Neuron (in vitro differentiated cells): Measurements from ENCODE around the gene ECHDC3.

Experiments used
- H2AFZ ChIP-seq: one replicate; pipeline ENCODE4 v1.6.1; 2013; ENCODE audit warnings: low read depth, mild to moderate bottlenecking, inconsistent platforms, low read length, moderate library complexity
- H3K27me3 ChIP-seq: one replicate; pipeline ENCODE4 v1.6.1; 2013; ENCODE audit warnings: low read length; ENCODE audit not compliant: insufficient read depth
- H3K36me3 ChIP-seq: one replicate; pipeline ENCODE4 v1.6.1; 2013; ENCODE audit warnings: low read length; ENCODE audit not compliant: insufficient read depth
- H3K4me1 ChIP-seq: one replicate; pipeline ENCODE4 v1.6.1; 2013; ENCODE audit warnings: low read length; ENCODE audit not compliant: insufficient read depth
- H3K4me3 ChIP-seq: 2 replicates; pipeline ENCODE4 v1.5.1; 2013; ENCODE audit warnings: mild to moderate bottlenecking, low read length, moderate library complexity
- H3K9me3 ChIP-seq: one replicate; pipeline ENCODE4 v1.6.1; 2013; ENCODE audit warnings: low read length

The ECHDC3 gene

GRCh38 chr10:11805792-11806191, 63.6 kb downstream of the ECHDC3 start:
- Histone ChIP-seq H3K9me3 (peaks cover 2% of the 10 kb centered on the region), H3K27me3 (no peaks in the 10 kb centered on the region), H3K4me1 (peaks cover 7% of the 10 kb centered on the region), H2AFZ (no peak overlapping the region), H3K4me3 (no peak overlapping the region), H3K36me3 (no peaks in the 10 kb centered on the region)

GRCh38 chr10:11806706-11807105, 64.5 kb downstream of the ECHDC3 start:
- Histone ChIP-seq H3K9me3 (peaks cover 2% of the 10 kb centered on the region), H2AFZ (no peak overlapping the region), H3K36me3 (no peaks in the 10 kb centered on the region), H3K4me1 (peaks cover 10% of the 10 kb centered on the region), H3K4me3 (no peak overlapping the region), H3K27me3 (no peaks in the 10 kb centered on the region)

GRCh38 chr10:11808808-11809207, 66.6 kb downstream of the ECHDC3 start:
- Histone ChIP-seq H2AFZ (no peak overlapping the region), H3K9me3 (no peaks in the 10 kb centered on the region), H3K36me3 (no peaks in the 10 kb centered on the region), H3K4me1 (peaks cover 10% of the 10 kb centered on the region), H3K27me3 (no peaks in the 10 kb centered on the region), H3K4me3 (no peak overlapping the region)

GRCh38 chr10:11810313-11810766, 68.2 kb downstream of the ECHDC3 start:
- Histone ChIP-seq H3K27me3 (no peaks in the 10 kb centered on the region), H3K4me1 (peaks cover 10% of the 10 kb centered on the region), H3K9me3 (no peaks in the 10 kb centered on the region)

GRCh38 chr10:11810973-11811372, 68.8 kb downstream of the ECHDC3 start:
- Histone ChIP-seq H3K36me3 (no peaks in the 10 kb centered on the region), H3K27me3 (no peaks in the 10 kb centered on the region), H3K4me3 (no peak overlapping the region), H3K9me3 (no peaks in the 10 kb centered on the region), H3K4me1 (peaks cover 10% of the 10 kb centered on the region), H2AFZ (no peak overlapping the region)

More at GRCh38 chr10:11810313-11810766, 68.2 kb downstream of the ECHDC3 start:
- Histone ChIP-seq H2AFZ (no peak overlapping the region), H3K36me3 (no peaks in the 10 kb centered on the region), H3K4me3 (no peak overlapping the region)

- H3K36me3 ChIP-seq, result no peaks in the 10 kb centered on the region
- H3K4me1 ChIP-seq, result peaks cover 10% of the 10 kb centered on the region
- H3K27me3 ChIP-seq, result no peaks in the 10 kb centered on the region
- no peaks in the 10 kb centered on the region for H3K9me3 ChIP-seq
- H2AFZ ChIP-seq, result no peak overlapping the region
- H3K4me3 ChIP-seq, result no peak overlapping the region
Observed at GRCh38 chr10:11813177-11813576, 71.0 kb downstream of the ECHDC3 start.
